ENCODE results near the gene GGTLC1. TPM values are rescaled to one million over a fixed set of nuclear protein-coding genes. Genes with fewer than 3 reads are reported as not detected.

The GGTLC1 gene
- total and polyA plus RNA-seq, 2 of the 8 experiments (the other 6 are each of a cell fraction or from before 2014, with no cell fraction given), result not detected

DNA sequence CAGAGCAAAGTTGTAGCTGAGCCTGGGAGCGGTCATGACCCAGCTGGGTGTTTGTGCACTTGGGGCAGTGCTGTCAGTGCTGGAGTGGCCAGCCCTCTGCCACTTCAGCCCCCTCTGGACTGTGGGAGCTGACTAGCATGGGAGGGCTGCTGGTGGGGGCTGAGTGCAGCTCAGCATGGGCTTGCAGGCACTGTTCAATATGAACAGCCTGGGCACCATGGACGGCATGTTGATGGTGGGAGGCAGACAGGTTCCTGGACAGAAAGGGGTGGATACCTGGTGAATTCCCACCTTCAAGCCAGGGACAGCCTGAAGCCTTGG, 50.5 kb downstream of the GGTLC1 start:
- ChIA-PET CTCF (ENCODE audit: partially characterized antibody) (interaction anchor here (0.6 to 2.6 kb wide), 51 partner anchors 8 to 1125 kb away, joined by 3 to 24 read pairs (median 5); no protein-coding TSS in a partner anchor), POLR2A (ENCODE audit: partially characterized antibody) (interaction anchor here (1.1 kb wide), 1 partner anchor 11 kb away, joined by 3 read pairs; no protein-coding TSS in a partner anchor)
- WGBS, 2 experiments (ENCODE audit: extremely low coverage in 1 of 2, insufficient coverage in 1 of 2, insufficient read length in 1 of 2, insufficient replicate concordance in 2 of 2, low coverage in 1 of 2, low lambda C conversion rate in 2 of 2, missing lambda C conversion rate in 1 of 2), result 84% methylated on average over 2 of the region's 2 CpGs; no CpG with 5 or more reads in 1 of the 2 experiments
- Histone ChIP-seq H2BK15ac (ENCODE audit: low read length) (no peak overlapping the region), H3K79me2 (ENCODE audit: control insufficient read depth in 1 of 2, insufficient read depth in 2 of 2, low read length in 2 of 2) (no peaks in the 10 kb centered on the region), H3K23ac (ENCODE audit: insufficient read length) (no peak overlapping the region), H2BK120ac (replicated peaks; ENCODE audit: low read depth, low read length) (no peak overlapping the region), H4K5ac (ENCODE audit: insufficient read length, low read depth, low read length) (no peak overlapping the region), H3K4me3 (ENCODE audit: extremely low read depth in 1 of 4, insufficient read depth in 2 of 4, low read depth in 3 of 4, low read length in 4 of 4) (no peak overlapping the region), H3K14ac (ENCODE audit: insufficient read length) (no peak overlapping the region), H3K9me3 (ENCODE audit: insufficient read depth in 2 of 2, low read depth in 1 of 2, low read length in 1 of 2) (peaks cover 0 to 4% of the 10 kb centered on the region in 2 experiments; a peak in 2 of 4 replicates), H4K20me1 (replicated peaks in 1 of 2; ENCODE audit: control insufficient read depth in 1 of 2, insufficient read depth in 2 of 2, low read length in 2 of 2) (no peaks in the 10 kb centered on the region), H2AK5ac (ENCODE audit: low read depth, low read length) (no peak overlapping the region), H3K9ac (replicated peaks in 1 of 4; ENCODE audit: extremely low read depth in 1 of 4, low read depth in 3 of 4, low read length in 3 of 4) (no peak overlapping the region), H2BK20ac (ENCODE audit: low read length) (no peak overlapping the region), H4K91ac (replicated peaks; ENCODE audit: insufficient read length, low read length) (no peak overlapping the region), H3K23me2 (ENCODE audit: low read depth, low read length) (peaks cover 6% of the 10 kb centered on the region; the same call in 1 of the 2 replicates), H3K56ac (replicated peaks; ENCODE audit: insufficient read length, low read depth, low read length) (no peak overlapping the region), H3K18ac (ENCODE audit: extremely low read depth, low read length) (no peak overlapping the region), H3K27me3 (replicated peaks in 1 of 4; ENCODE audit: control insufficient read depth in 3 of 4, extremely low read depth in 1 of 4, insufficient read depth in 3 of 4, low read length in 3 of 4) (no peaks in the 10 kb centered on the region), H2BK5ac (ENCODE audit: low read depth, low read length) (no peak overlapping the region), H3K79me1 (ENCODE audit: low read depth, low read length) (no peaks in the 10 kb centered on the region), H3K36me3 (ENCODE audit: control insufficient read depth in 2 of 4, insufficient read depth in 4 of 4, low read length in 3 of 4) (no peaks in the 10 kb centered on the region), H3K4me1 (replicated peaks in 1 of 4; ENCODE audit: control insufficient read depth in 3 of 4, insufficient read depth in 4 of 4, low read length in 3 of 4) (no peaks in the 10 kb centered on the region), H3K4ac (replicated peaks; ENCODE audit: insufficient read length, low read depth, low read length) (no peak overlapping the region), H4K8ac (ENCODE audit: extremely low read depth, insufficient read depth, low read length) (no peak overlapping the region), H3K27ac (ENCODE audit: low read depth, low read length) (no peak overlapping the region), H3K4me2 (ENCODE audit: insufficient read depth in 1 of 2, low read depth in 2 of 2, low read length in 2 of 2) (no peak overlapping the region), H2BK12ac (ENCODE audit: low read depth, low read length) (no peak overlapping the region), H2AFZ (ENCODE audit: low read length) (no peak overlapping the region)
- no peak for DNase-seq (ENCODE audit: low read depth in 1 of 2, low spot score in 2 of 2)
- TF ChIP-seq KDM4A (IDR thresholded peaks at IDR 0.05; ENCODE audit: low read depth, low read length, severe bottlenecking) (no peak), RNF2 (IDR thresholded peaks at IDR 0.05; ENCODE audit: borderline replicate concordance, low read depth, low read length, missing control alignments, poor library complexity, severe bottlenecking) (no peak), SP4 (IDR thresholded peaks at IDR 0.05; ENCODE audit: low read length) (no peak), SUZ12 (IDR thresholded peaks at IDR 0.05; ENCODE audit: low read length) (no peak), CBX5 (IDR thresholded peaks at IDR 0.05; ENCODE audit: low read depth, low read length) (no peak), EP300 (IDR thresholded peaks at IDR 0.05; ENCODE audit: borderline replicate concordance in 1 of 2, low read depth in 2 of 2, low read length in 2 of 2) (no peak), RFX5 (IDR thresholded peaks at IDR 0.05; ENCODE audit: borderline replicate concordance, low read depth, low read length) (no peak)
- FAIRE-seq, result no peak

Data from H1 (cell line).